Activated T-helper 1 cell treated with anti-CD3 and anti-CD28 coated beads, Interleukin-12 subunit alpha, Interleukin-12 subunit beta, Interleukin-2, Interleukin-4 antibody, amounts not matched to agents 30 ng/mL and 10 ng/mL and 1 ng/mL, durations not matched to agents 14 hours and 24 hours and 36 hours (primary cell): Measurements from ENCODE around the gene EN1. TPM values are rescaled to one million over a fixed set of nuclear protein-coding genes. Genes with fewer than 3 reads are reported as not detected.
A peak's percentile ranks its signal among the peaks of the same experiment; 100 is the strongest.

ENCODE experiments used
- DNase-seq: peaks from one replicate; pipeline ENCODE4 v3.0.0; 2021; ENCODE audit warnings: low spot score
- H3K27ac Mint-ChIP-seq: one replicate; pipeline ENCODE4 v1.8.0; 2021; ENCODE audit warnings: mild to moderate bottlenecking, mixed read lengths
- H3K27me3 Mint-ChIP-seq: one replicate; pipeline ENCODE4 v1.8.0; 2022; ENCODE audit warnings: mild to moderate bottlenecking, moderate library complexity, mixed read lengths; ENCODE audit not compliant: insufficient read depth
- H3K36me3 Mint-ChIP-seq: one replicate; pipeline ENCODE4 v1.8.0; 2021; ENCODE audit warnings: low read depth, mixed read lengths
- H3K4me1 Mint-ChIP-seq: one replicate; pipeline ENCODE4 v1.8.0; 2021; ENCODE audit warnings: low read depth, mixed read lengths
- H3K4me3 Mint-ChIP-seq: one replicate; pipeline ENCODE4 v1.8.0; 2021; ENCODE audit warnings: mild to moderate bottlenecking, moderate library complexity, mixed read lengths
- H3K9me3 Mint-ChIP-seq: one replicate; pipeline ENCODE4 v1.8.0; 2021; ENCODE audit warnings: mixed read lengths
- intact Hi-C: fragments of 100-400 bp; cut with micrococcal nuclease; formaldehyde crosslinking; loops from one replicate; pipeline ENCODE4 v1.15.1; 2024
- total RNA-seq: library from RNA; stranded (reverse); gene quantifications from 2 replicates; pipeline ENCODE4 v1.2.3, GENCODE V29; 2022

Gene EN1
- total RNA-seq, 1 donor from 2014 or later, result not detected

GRCh38 chr2:118845522-118846441, 1.7 kb downstream of the EN1 start:
- Mint-ChIP-seq H3K4me3 (no peak overlapping the region), H3K4me1 (no peaks in the 10 kb centered on the region), H3K27me3 (peaks cover 69% of the 10 kb centered on the region), H3K9me3 (no peaks in the 10 kb centered on the region), H3K36me3 (peaks cover 4% of the 10 kb centered on the region), H3K27ac (peak overlapping the region; percentile 76)
- intact Hi-C loops, result no loop called here
- no peak for DNase-seq

- Mint-ChIP-seq H3K4me3 (no peak overlapping the region), H3K36me3 (peaks cover 4% of the 10 kb centered on the region), H3K27me3 (peaks cover 67% of the 10 kb centered on the region), H3K27ac (peak overlapping the region; percentile 65), H3K4me1 (no peaks in the 10 kb centered on the region), H3K9me3 (no peaks in the 10 kb centered on the region)
- no peak for DNase-seq
- intact Hi-C loops, result no loop called here
Observed at GRCh38 chr2:118845005-118845521, 2.4 kb downstream of the EN1 start.

DNA sequence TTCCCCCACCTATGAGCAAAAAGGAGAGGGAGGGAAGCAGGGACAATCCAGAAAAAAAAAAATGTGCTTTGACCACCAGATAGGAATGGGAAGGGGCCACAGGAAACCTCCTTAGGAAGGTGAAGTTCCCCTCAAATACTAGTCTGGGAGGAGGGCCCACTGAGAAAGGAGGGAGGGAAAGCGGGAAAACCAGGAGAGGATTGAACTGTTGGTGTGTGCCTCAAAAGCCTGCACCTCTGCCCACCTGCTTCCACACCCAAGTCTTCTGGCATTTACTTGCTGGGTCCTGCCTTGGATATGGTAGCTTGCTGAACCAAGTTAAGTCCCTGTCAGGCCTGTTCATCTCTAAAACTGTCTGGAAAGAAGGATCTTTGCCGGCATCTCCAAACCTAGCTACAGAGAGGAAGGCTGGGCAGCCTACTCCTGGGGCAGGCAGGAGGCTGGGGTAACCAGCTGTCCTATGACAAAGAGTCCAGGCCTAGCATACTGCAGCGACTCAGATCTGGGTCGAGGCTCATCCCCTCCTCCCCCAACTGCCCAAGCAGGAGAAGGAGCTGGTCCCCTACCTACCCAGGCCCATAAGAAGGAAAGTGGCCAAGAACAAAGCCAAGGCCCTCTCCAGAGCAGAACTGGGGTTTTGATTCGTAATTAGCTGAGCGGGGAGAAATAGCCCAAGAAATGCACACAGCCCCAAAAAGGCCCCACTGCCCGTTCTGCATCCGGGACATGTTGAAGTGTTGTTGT, 3.0 kb downstream of the EN1 start:
- no peak for DNase-seq
- peak overlapping the region; percentile 65 for H3K27ac Mint-ChIP-seq

DNA sequence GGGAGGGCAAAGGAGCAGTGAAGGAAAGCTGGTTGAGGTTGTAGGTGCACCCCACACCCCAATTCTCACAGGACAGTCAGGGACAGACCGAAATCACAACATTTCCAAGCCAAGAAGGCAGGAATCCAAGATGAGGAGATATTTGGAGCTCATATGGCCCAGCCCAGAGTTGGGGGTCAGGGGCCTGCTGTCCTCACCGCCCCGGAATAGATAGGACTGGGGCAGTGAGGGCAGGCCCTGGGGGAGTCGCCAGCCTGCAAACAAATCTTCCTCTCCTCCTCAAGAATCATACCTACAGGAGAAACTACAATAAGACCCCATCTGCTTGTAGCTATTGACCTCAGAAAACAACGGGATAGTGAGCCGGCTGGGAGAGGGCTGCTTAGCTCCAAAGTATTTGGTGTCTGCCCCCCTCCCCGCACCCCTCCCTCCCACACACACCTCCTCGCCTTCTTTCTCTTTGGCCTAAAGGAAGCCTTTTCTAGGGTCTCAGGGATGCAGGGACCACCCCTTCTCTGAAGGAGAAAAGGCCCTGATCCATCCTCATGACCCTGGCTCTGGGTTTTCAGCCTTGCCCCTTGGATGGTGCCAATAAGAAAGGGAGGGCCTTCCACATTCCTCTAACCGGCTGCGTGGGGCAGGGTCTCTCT, 3.8 kb downstream of the EN1 start:
- Mint-ChIP-seq H3K36me3 (peaks cover 4% of the 10 kb centered on the region), H3K27ac (no peak overlapping the region), H3K27me3 (peaks cover 68% of the 10 kb centered on the region), H3K9me3 (no peaks in the 10 kb centered on the region), H3K4me3 (no peak overlapping the region), H3K4me1 (no peaks in the 10 kb centered on the region)
- DNase-seq, result no peak
- intact Hi-C loops, result no loop called here

More for the DNA sequence above, 3.0 kb downstream of the EN1 start:
- no peaks in the 10 kb centered on the region for H3K9me3 Mint-ChIP-seq
- H3K4me3 Mint-ChIP-seq, result no peak overlapping the region
- H3K27me3 Mint-ChIP-seq, result peaks cover 70% of the 10 kb centered on the region
- H3K4me1 Mint-ChIP-seq, result no peaks in the 10 kb centered on the region
- peaks cover 4% of the 10 kb centered on the region for H3K36me3 Mint-ChIP-seq
- intact Hi-C loops, result no loop called here

GRCh38 chr2:118842661-118843482, 4.6 kb downstream of the EN1 start:
- Mint-ChIP-seq H3K27ac (no peak overlapping the region), H3K27me3 (peaks cover 68% of the 10 kb centered on the region), H3K36me3 (peaks cover 4% of the 10 kb centered on the region), H3K4me3 (no peak overlapping the region), H3K9me3 (no peaks in the 10 kb centered on the region), H3K4me1 (no peaks in the 10 kb centered on the region)
- no peak for DNase-seq
- intact Hi-C loops, result no loop called here

GRCh38 chr2:118841828-118842461, 5.5 kb downstream of the EN1 start:
- H3K27me3 Mint-ChIP-seq, result peaks cover 71% of the 10 kb centered on the region
- no peak for DNase-seq
- H3K36me3 Mint-ChIP-seq, result peaks cover 4% of the 10 kb centered on the region
- no peaks in the 10 kb centered on the region for H3K9me3 Mint-ChIP-seq
- no peak overlapping the region for H3K27ac Mint-ChIP-seq
- intact Hi-C loops, result no loop called here
- no peak overlapping the region for H3K4me3 Mint-ChIP-seq
- H3K4me1 Mint-ChIP-seq, result no peaks in the 10 kb centered on the region

GRCh38 chr2:118841450-118841827, 6.0 kb downstream of the EN1 start:
- no peak overlapping the region for H3K4me3 Mint-ChIP-seq
- H3K27ac Mint-ChIP-seq, result no peak overlapping the region
- no peak for DNase-seq
- H3K9me3 Mint-ChIP-seq, result no peaks in the 10 kb centered on the region
- peaks cover under 1% of the 10 kb centered on the region for H3K4me1 Mint-ChIP-seq
- H3K36me3 Mint-ChIP-seq, result peaks cover 4% of the 10 kb centered on the region
- peaks cover 75% of the 10 kb centered on the region for H3K27me3 Mint-ChIP-seq
- intact Hi-C loops, result no loop called here

DNA sequence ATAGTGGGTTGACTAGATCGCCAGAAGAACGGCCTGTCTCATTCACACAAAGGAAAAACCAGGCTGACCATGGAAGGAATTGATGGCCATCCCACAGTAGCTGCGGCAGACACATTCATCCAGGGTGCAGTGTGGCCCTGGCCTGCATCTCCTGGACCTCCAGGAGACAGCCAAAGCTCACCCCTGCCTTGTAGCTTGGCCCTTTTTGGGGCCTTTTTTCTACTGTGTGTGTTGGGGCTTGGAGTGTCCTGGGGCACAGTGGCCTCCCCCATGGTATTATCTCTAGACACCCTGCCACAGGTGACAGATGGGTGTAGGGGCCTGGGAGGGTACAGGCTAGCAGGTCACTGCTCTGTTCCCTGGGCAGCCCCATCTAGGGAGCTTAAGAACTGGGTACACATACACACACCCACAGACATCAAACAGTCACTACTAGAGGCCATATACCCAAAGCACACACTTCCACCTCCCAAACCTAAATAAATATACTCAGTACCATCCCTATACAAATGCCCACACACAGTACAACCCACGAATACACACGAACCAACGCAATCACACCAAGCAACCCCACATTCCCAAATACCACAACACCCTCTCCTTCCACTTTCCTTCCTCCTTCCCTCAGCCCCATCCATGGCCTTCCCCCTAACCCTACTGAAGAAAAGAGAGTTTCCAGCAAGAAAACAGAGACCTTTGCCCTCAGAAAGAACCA, 8.6 kb downstream of the EN1 start:
- DNase-seq, result no peak
- Mint-ChIP-seq H3K4me3 (no peak overlapping the region), H3K9me3 (no peaks in the 10 kb centered on the region), H3K27ac (no peak overlapping the region), H3K27me3 (peaks cover 69% of the 10 kb centered on the region), H3K4me1 (peaks cover 5% of the 10 kb centered on the region), H3K36me3 (no peaks in the 10 kb centered on the region)
- intact Hi-C loops, result no loop called here

DNA sequence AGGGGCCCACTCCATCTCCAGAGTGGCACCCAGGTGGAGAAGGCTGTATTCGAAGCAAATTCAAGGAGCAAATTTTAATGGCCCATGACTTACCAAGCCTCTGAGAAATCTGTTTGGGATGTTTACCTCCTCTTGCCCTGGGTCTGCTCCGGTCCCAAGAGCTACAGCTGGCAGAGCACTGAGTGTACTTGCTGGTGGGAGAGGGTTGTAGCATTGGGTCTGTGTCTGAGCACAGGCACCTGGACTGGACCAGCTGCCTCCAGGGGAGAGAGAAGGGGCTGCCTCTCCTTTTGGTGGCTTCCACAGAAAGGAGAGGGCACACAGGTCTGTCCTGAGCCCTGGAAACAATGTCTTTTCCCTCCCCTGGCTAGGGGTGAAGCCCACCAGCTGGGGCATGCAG, 9.8 kb downstream of the EN1 start:
- Mint-ChIP-seq H3K9me3 (no peaks in the 10 kb centered on the region), H3K4me3 (no peak overlapping the region), H3K27me3 (peaks cover 71% of the 10 kb centered on the region)

GRCh38 chr2:118837067-118837466, 10.4 kb downstream of the EN1 start:
- intact Hi-C loops, result no loop called here
- Mint-ChIP-seq H3K4me3 (no peak overlapping the region), H3K9me3 (no peaks in the 10 kb centered on the region), H3K27me3 (peaks cover 72% of the 10 kb centered on the region), H3K4me1 (peaks cover 5% of the 10 kb centered on the region), H3K27ac (no peak overlapping the region), H3K36me3 (no peaks in the 10 kb centered on the region)
- no peak for DNase-seq

More for the DNA sequence above, 9.8 kb downstream of the EN1 start:
- Mint-ChIP-seq H3K4me1 (peaks cover 5% of the 10 kb centered on the region), H3K27ac (no peak overlapping the region), H3K36me3 (no peaks in the 10 kb centered on the region)
- intact Hi-C loops, result no loop called here
- no peak for DNase-seq

DNA sequence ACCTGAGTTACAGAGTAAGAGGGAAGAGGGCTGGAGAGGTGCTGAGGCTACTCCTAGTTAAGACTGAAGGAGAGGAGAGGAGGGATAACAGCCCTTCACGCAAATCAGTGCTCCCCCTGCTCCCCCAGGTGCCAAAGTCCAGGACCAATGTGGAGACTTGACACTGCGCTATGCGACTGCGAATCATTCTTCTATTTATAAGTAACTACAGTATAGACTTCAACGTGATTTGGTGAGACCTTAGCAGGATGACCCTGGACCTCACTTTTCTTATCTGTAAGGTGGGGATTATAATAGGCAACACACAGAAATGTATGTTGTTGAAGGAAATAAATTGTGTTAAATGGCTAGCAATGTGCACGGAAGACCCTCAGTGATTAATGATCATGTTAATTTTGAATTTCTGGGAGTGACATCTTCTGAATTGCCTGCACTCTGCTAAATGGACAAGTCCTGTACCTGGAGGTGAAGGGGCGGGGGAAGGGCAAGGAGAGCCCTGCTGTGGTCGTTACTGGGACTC, 11.0 kb downstream of the EN1 start:
- Mint-ChIP-seq H3K27ac (peak overlapping the region; percentile 40), H3K4me1 (peaks cover 5% of the 10 kb centered on the region), H3K4me3 (peak overlapping the region; percentile 21), H3K27me3 (peaks cover 74% of the 10 kb centered on the region), H3K36me3 (no peaks in the 10 kb centered on the region), H3K9me3 (no peaks in the 10 kb centered on the region)
- intact Hi-C loops, result no loop called here
- DNase-seq, result no peak
